GM23338 (cell line): Measurements from ENCODE around the gene UBASH3B. TPM values are rescaled to one million over a fixed set of nuclear protein-coding genes. Genes with fewer than 3 reads are reported as not detected.

Experiments
- ATAC-seq: fragments of 200-7000 bp; cut with Tn5 transposase; 3 replicates; pipeline ENCODE4 v1.9.1; 2020
- DNase-seq: peaks from one replicate; pipeline ENCODE4 v3.0.0-alpha.2; 2015; ENCODE audit warnings: low spot score
- H2AFZ ChIP-seq: fragments of 200-600 bp; sonication (generic); 2 replicates; pipeline ENCODE4 v1.8.0; 2016; ENCODE audit warnings: antibody characterized with exemption, mild to moderate bottlenecking, moderate library complexity
- H3F3A ChIP-seq: fragments of 200-600 bp; sonication (generic); replicated peaks from 2 replicates; pipeline ENCODE4 v1.8.0; 2017; ENCODE audit warnings: antibody characterized with exemption, mixed run types, low read depth
- H3K27ac ChIP-seq: fragments of 200-600 bp; sonication (generic); 2 replicates; pipeline ENCODE4 v1.6.1; 2016; ENCODE audit warnings: low read depth
- H3K27me3 ChIP-seq: fragments of 200-600 bp; sonication (generic); 2 replicates; pipeline ENCODE4 v1.8.0; 2016; ENCODE audit warnings: mild to moderate bottlenecking, mixed run types, moderate library complexity; ENCODE audit not compliant: insufficient read depth
- H3K36me3 ChIP-seq: fragments of 200-600 bp; sonication (generic); 2 replicates; pipeline ENCODE4 v1.8.0; 2016; ENCODE audit warnings: mild to moderate bottlenecking; ENCODE audit not compliant: insufficient read depth
- H3K4me1 ChIP-seq: fragments of 200-600 bp; sonication (generic); 2 replicates; pipeline ENCODE4 v1.8.0; 2016; ENCODE audit warnings: mild to moderate bottlenecking, moderate library complexity; ENCODE audit not compliant: insufficient read depth
- H3K4me2 ChIP-seq: fragments of 200-600 bp; sonication (generic); 2 replicates; pipeline ENCODE4 v1.7.1; 2017; ENCODE audit warnings: mixed run types
- H3K4me3 ChIP-seq: fragments of 200-600 bp; sonication (generic); 2 replicates; pipeline ENCODE4 v1.6.1; 2016; ENCODE audit warnings: mixed run types
- H3K79me2 ChIP-seq: fragments of 200-600 bp; sonication (generic); replicated peaks from 2 replicates; pipeline ENCODE4 v1.8.0; 2017; ENCODE audit warnings: mild to moderate bottlenecking; ENCODE audit not compliant: insufficient read depth
- H3K9me2 ChIP-seq: fragments of 200-600 bp; sonication (generic); 2 replicates; pipeline ENCODE4 v1.8.0; 2017; ENCODE audit not compliant: insufficient read depth
- H4K20me1 ChIP-seq: fragments of 200-600 bp; sonication (generic); replicated peaks from 2 replicates; pipeline ENCODE4 v1.8.0; 2017; ENCODE audit warnings: mild to moderate bottlenecking; ENCODE audit not compliant: insufficient read depth
- H3K27ac Mint-ChIP-seq: 2 replicates; pipeline ENCODE4 v1.8.0; 2020; ENCODE audit warnings: inconsistent platforms, mild to moderate bottlenecking, moderate library complexity, mixed read lengths
- H3K27me3 Mint-ChIP-seq: 3 replicates; pipeline ENCODE4 v1.8.0; 2022; ENCODE audit warnings: low read depth, mild to moderate bottlenecking, moderate library complexity, mixed read lengths, inconsistent platforms; ENCODE audit not compliant: insufficient read depth, poor library complexity
- H3K36me3 Mint-ChIP-seq: 3 replicates; pipeline ENCODE4 v1.8.0; 2021; ENCODE audit warnings: low read depth, mild to moderate bottlenecking, inconsistent platforms, moderate library complexity, mixed read lengths
- H3K4me1 Mint-ChIP-seq: 3 replicates; pipeline ENCODE4 v1.8.0; 2020; ENCODE audit warnings: mild to moderate bottlenecking, inconsistent platforms, mixed read lengths
- H3K4me3 Mint-ChIP-seq: 3 replicates; pipeline ENCODE4 v1.8.0; 2021; ENCODE audit warnings: moderate library complexity, mild to moderate bottlenecking, inconsistent platforms, mixed read lengths
- H3K9me3 Mint-ChIP-seq: 3 replicates; pipeline ENCODE4 v1.8.0; 2020; ENCODE audit warnings: moderate library complexity, mild to moderate bottlenecking, inconsistent platforms, mixed read lengths
- CREB1 ChIP-seq: fragments of 250-450 bp; sonication (Bioruptor Pico); IDR thresholded peaks from 2 replicates; pipeline ENCODE4 v1.5.0; 2020; ENCODE audit warnings: low read depth, mild to moderate bottlenecking, moderate library complexity
- CTCF ChIP-seq, 2 experiments: fragments of 200-600 bp in 1 of 2; sonication (generic) in 1 of 2; conservative IDR thresholded peaks; 2 replicates each; pipeline versions ENCODE4 v1.5.1 to v1.6.1; 2016 to 2017; ENCODE audit warnings: antibody characterized with exemption in 2 of 2, low read depth in 2 of 2, mild to moderate bottlenecking in 2 of 2, moderate library complexity in 1 of 2
- ETS1 ChIP-seq: IDR thresholded peaks from 2 replicates; pipeline ENCODE4 v1.6.1; 2016; ENCODE audit warnings: antibody characterized with exemption
- EZH2 ChIP-seq: fragments of 200-600 bp; sonication (generic); IDR thresholded peaks from one replicate; pipeline ENCODE4 v1.8.0; 2017; ENCODE audit warnings: antibody characterized with exemption, mild to moderate bottlenecking, low read depth; ENCODE audit not compliant: unreplicated experiment
- EZH2phosphoT487 ChIP-seq: fragments of 200-600 bp; sonication (generic); IDR thresholded peaks from one replicate; pipeline ENCODE4 v1.8.1; 2018; ENCODE audit warnings: antibody characterized with exemption; ENCODE audit not compliant: unreplicated experiment
- JUNB ChIP-seq: IDR thresholded peaks from one replicate; pipeline ENCODE4 v1.6.1; 2016; ENCODE audit warnings: antibody characterized with exemption; ENCODE audit not compliant: unreplicated experiment
- NANOG ChIP-seq: IDR thresholded peaks from 2 replicates; pipeline ENCODE4 v1.6.1; 2016; ENCODE audit warnings: antibody characterized with exemption, borderline replicate concordance
- POLR2AphosphoS5 ChIP-seq: IDR thresholded peaks from 2 replicates; pipeline ENCODE4 v1.6.1; 2016; ENCODE audit warnings: antibody characterized with exemption, low read depth
- REST ChIP-seq: IDR thresholded peaks from one replicate; pipeline ENCODE4 v1.6.1; 2018; ENCODE audit warnings: antibody characterized with exemption; ENCODE audit not compliant: unreplicated experiment
- STAT1 ChIP-seq: IDR thresholded peaks from one replicate; pipeline ENCODE4 v1.6.1; 2016; ENCODE audit warnings: antibody characterized with exemption; ENCODE audit not compliant: unreplicated experiment
- ZNF114 ChIP-seq: fragments of 250-450 bp; sonication (Bioruptor Pico); IDR thresholded peaks from 2 replicates; pipeline ENCODE4 v1.5.0; 2020; ENCODE audit warnings: mild to moderate bottlenecking, moderate library complexity
- ZNF331 ChIP-seq: fragments of 250-450 bp; sonication (Bioruptor Pico); IDR thresholded peaks from 2 replicates; pipeline ENCODE4 v1.5.0; 2020; ENCODE audit warnings: low read depth, mild to moderate bottlenecking, moderate library complexity
- ZNF462 ChIP-seq: fragments of 250-450 bp; sonication (Bioruptor Pico); IDR thresholded peaks from 2 replicates; pipeline ENCODE4 v1.5.0; 2020; ENCODE audit warnings: mild to moderate bottlenecking, moderate library complexity
- polyA plus RNA-seq: library from polyadenylated mRNA; unstranded; fragments of >200 nt; fragmentation: Nextera tagmentation; extraction: Ambion mirVana; gene quantifications from 2 replicates; pipeline ENCODE4 v1.2.1, GENCODE V29; 2016
- total RNA-seq: library from RNA; depleted of rRNA; stranded (reverse); fragments of >200 nt; shearing (Covaris generic); gene quantifications from 2 replicates; pipeline ENCODE4 v1.2.3, GENCODE V29; 2014

The UBASH3B gene
- total and polyA plus RNA-seq, 2 experiments from 2014 or later, result 2.1 to 12.0 TPM

- no peak overlapping the region for H3K4me3 Mint-ChIP-seq
- H3K4me1 Mint-ChIP-seq, result peaks cover 6% of the 10 kb centered on the region; the same call in 2 of the 3 replicates
- Histone ChIP-seq H3K9me2 (0 out of 2 replicates have a peak, but pooled peaks cover 6% of the 10 kb centered on the region), H3K4me2 (no peak overlapping the region), H2AFZ (no peak overlapping the region), H3K79me2 (no peaks in the 10 kb centered on the region), H3K36me3 (no peaks in the 10 kb centered on the region), H3F3A (no peaks in the 10 kb centered on the region), H3K27me3 (no peaks in the 10 kb centered on the region), H3K4me3 (no peak overlapping the region), H3K27ac (no peak overlapping the region), H4K20me1 (no peaks in the 10 kb centered on the region), H3K4me1 (no peaks in the 10 kb centered on the region)
- no peak overlapping the region for H3K27ac Mint-ChIP-seq
- H3K36me3 Mint-ChIP-seq, result no peaks in the 10 kb centered on the region
- ATAC-seq, result no peak
- H3K27me3 Mint-ChIP-seq, result no peaks in the 10 kb centered on the region
- DNase-seq, result no peak
- no peak for TF ChIP-seq ZNF114 (CRISPR knock-in tag)
- no peak for TF ChIP-seq EZH2phosphoT487
- TF ChIP-seq ETS1, result no peak
- TF ChIP-seq CTCF (conservative IDR thresholded peaks at IDR 0.05; ENCODE audit: low read depth in 2 of 2), result no peak
- no peak for TF ChIP-seq JUNB
- no peak for TF ChIP-seq EZH2
- TF ChIP-seq NANOG, result no peak
- no peak for TF ChIP-seq STAT1
- TF ChIP-seq ZNF331, result no peak
- TF ChIP-seq REST, result no peak
- no peak for TF ChIP-seq CREB1 (CRISPR knock-in tag)
- TF ChIP-seq ZNF462 (CRISPR knock-in tag), result no peak
- no peak for TF ChIP-seq POLR2AphosphoS5
- H3K9me3 Mint-ChIP-seq, result no peaks in the 10 kb centered on the region
Measured at GRCh38 chr11:122707111-122707510, 51.6 kb downstream of the UBASH3B start.
